Measurements from ENCODE around the gene AK4. TPM values are rescaled to one million over a fixed set of nuclear protein-coding genes. Genes with fewer than 3 reads are reported as not detected.
"Not testable (repeated sequence)": the region's sequence is repeated elsewhere in the genome, so short reads cannot be mapped to it uniquely, and the experiment has no call there.

The AK4 gene
- total RNA-seq, 6 donors from 2014 or later: 0.44 to 7.0 (median 3.6) TPM

DNA sequence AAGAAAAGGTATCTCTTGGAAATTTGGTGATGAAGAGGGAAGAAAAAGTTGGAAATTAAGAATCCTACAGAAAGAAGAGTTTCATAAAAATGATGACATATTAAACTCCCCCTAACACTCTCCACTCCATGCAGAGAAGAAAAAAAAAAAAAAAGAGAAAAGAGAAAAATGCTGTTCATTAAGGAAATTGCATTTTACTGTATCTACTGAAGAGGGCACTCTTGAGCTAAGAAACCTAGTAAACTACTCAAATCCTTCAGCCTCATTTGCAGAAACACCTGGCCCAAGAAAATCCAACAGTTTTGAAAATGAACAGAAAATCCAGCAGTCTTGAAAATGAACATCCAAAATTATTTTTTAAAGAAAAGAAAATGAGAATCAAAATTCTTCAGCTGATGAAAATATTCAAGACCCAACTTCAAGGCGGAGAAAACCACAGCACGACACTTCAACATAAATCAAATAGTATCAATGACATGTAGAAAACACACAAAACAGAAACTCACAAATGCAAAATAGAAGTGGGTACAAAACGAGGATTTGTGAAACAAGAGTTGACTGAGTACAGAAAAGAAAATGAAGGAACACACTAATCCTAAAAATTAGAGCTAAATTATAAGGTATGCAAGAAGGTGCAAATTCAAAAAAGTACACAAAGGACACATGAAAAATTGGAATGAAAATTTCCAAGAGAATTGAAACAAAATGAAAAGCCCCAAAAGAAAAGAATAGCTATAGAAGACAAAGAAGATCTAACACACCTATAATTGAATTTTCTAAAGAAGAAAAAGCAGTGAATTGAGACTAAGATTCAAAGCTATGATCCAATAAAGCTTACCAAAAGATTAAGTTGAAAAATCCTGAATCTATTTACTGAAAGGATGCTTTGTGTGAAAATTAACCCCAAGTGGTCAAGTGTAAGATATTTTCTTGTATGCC lies 88.1 kb downstream of the AK4 start:
- Histone ChIP-seq H3K27ac (no peak overlapping the region), H3K4me1 (no peaks in the 10 kb centered on the region), H3K4me3 (no peak overlapping the region), H3K36me3 (no peaks in the 10 kb centered on the region), H3K27me3 (no peaks in the 10 kb centered on the region), H3K9me3 (peaks cover 0 to 4% (median 0%) of the 10 kb centered on the region in 4 donors)
- 62 to 78% methylated on average over 3 of the region's 3 CpGs for WGBS, 2 donors
- DNase-seq: no peak
- TF ChIP-seq POLR2A (IDR thresholded peaks at IDR 0.05): no peak
- peak; percentile 23 to 48 (median 40) for TF ChIP-seq CTCF (IDR thresholded peaks at IDR 0.05)
- ATAC-seq (ENCODE audit: low FRiP score in 2 of 2): no peak

DNA sequence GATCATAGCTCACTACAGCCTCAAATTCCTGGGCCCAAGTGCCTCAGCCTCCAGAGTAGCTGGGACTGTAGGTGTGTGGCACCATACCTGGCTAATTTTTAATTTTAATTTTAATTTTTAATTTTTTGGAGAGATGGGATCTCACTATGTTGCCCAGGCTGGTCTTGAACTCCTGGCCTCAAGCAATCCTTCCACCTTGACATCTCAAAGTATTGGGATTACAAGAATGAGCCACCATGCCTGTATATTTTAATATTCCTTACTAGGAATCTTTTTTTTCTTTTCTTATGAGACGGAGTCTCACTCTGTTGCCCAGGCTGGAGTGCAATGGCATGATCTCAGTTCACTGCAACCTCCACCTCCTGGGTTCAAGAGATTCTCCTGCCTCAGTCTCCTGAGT lies 89.1 kb downstream of the AK4 start:
- not testable (repeated sequence) for ATAC-seq (ENCODE audit: low FRiP score in 2 of 2); H3K27ac ChIP-seq
- 94 to 96% methylated on average over 1 of the region's 1 CpG for WGBS, 2 donors

DNA sequence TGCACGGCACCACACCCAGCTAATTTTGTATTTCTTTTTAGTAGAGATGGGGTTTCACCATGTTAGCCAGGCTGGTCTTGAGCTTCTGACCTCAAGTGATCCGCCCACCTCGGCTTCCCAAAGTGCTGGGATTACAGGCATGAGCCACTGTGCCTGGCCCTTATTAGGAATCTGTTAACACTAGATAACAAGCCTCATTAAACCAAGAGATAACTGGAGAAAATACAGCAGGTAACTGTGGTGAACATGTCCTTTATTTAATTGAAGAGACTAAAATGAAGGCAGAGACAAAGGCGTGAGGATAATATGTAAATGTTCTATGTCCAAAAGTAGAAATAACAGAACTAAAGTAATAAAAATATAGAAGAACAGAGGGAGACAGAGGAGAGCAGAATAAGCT lies 89.5 kb downstream of the AK4 start:
- Histone ChIP-seq H3K9me3 (peaks cover 0 to 4% (median 0%) of the 10 kb centered on the region in 4 donors), H3K4me1 (no peaks in the 10 kb centered on the region), H3K27me3 (no peaks in the 10 kb centered on the region), H3K27ac (no peak overlapping the region), H3K4me3 (no peak overlapping the region), H3K36me3 (no peaks in the 10 kb centered on the region)
- DNase-seq (no peak), ATAC-seq (ENCODE audit: low FRiP score in 2 of 2) (no peak)
- TF ChIP-seq EP300 (IDR thresholded peaks at IDR 0.05) (no peak), CTCF (IDR thresholded peaks at IDR 0.05) (no peak), POLR2A (IDR thresholded peaks at IDR 0.05) (no peak), POLR2AphosphoS5 (IDR thresholded peaks at IDR 0.05) (no peak)
- WGBS, 2 donors: 92 to 94% methylated on average over 4 of the region's 4 CpGs

More for the DNA sequence above, 89.1 kb downstream of the AK4 start:
- not testable (repeated sequence) for DNase-seq, H3K4me3 ChIP-seq, H3K27me3 ChIP-seq, H3K36me3 ChIP-seq, H3K9me3 ChIP-seq, H3K4me1 ChIP-seq

- Histone ChIP-seq H3K9me3 (peaks cover 0 to 4% (median 0%) of the 10 kb centered on the region in 4 donors), H3K36me3 (no peaks in the 10 kb centered on the region), H3K4me1 (no peaks in the 10 kb centered on the region), H3K4me3 (no peak overlapping the region), H3K27me3 (no peaks in the 10 kb centered on the region), H3K27ac (no peak overlapping the region)
- WGBS, 2 donors: 64 to 85% methylated on average over 6 of the region's 6 CpGs
- ATAC-seq (ENCODE audit: low FRiP score in 2 of 2) (no peak), DNase-seq (no peak)
- TF ChIP-seq EP300 (IDR thresholded peaks at IDR 0.05): no peak
- TF ChIP-seq POLR2A (IDR thresholded peaks at IDR 0.05): no peak
- TF ChIP-seq POLR2AphosphoS5 (IDR thresholded peaks at IDR 0.05): no peak
- no peak for TF ChIP-seq CTCF (IDR thresholded peaks at IDR 0.05)
Observed at GRCh38 chr1:65238010-65238409, 90.0 kb downstream of the AK4 start.

DNA sequence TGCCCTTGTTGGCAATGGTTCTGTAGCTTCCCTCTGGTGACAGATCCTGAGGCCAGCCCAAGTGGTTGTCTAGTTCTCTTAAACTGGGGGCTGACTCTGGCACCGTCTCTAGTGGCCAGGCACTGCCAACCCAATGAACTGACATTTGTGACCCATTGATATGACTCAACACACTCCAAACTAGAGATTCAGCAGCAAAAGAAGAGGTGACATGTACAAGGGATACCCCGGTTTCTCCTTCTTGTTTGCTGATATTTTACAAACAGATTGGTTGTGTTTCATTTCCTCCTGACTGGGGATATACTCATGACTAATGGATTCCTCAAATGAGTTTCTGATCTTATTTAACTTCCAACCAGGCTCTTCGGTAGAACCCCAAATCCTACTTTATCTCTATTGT lies 95.5 kb downstream of the AK4 start:
- H3K36me3 ChIP-seq: no peaks in the 10 kb centered on the region
- H3K4me3 ChIP-seq: no peak overlapping the region
- no peaks in the 10 kb centered on the region for H3K27me3 ChIP-seq
- no peak for DNase-seq
- TF ChIP-seq EP300 (IDR thresholded peaks at IDR 0.05) (no peak), POLR2AphosphoS5 (IDR thresholded peaks at IDR 0.05) (no peak), POLR2A (IDR thresholded peaks at IDR 0.05) (no peak), CTCF (IDR thresholded peaks at IDR 0.05) (no peak)
- no peak for ATAC-seq (ENCODE audit: low FRiP score in 2 of 2)
- H3K27ac ChIP-seq: no peak overlapping the region
- no peaks in the 10 kb centered on the region for H3K9me3 ChIP-seq
- 72 to 90% methylated on average over 3 of the region's 3 CpGs for WGBS, 2 donors
- peaks cover 0 to 5% (median 0%) of the 10 kb centered on the region in 4 donors for H3K4me1 ChIP-seq

Measured in upper lobe of left lung (tissue), 6 donors.